Epithelial cell of proximal tubule (primary cell): Measurements from ENCODE around the gene ABCC2. TPM values are rescaled to one million over a fixed set of nuclear protein-coding genes. Genes with fewer than 3 reads are reported as not detected.

Experiments
- DNase-seq: peaks from one replicate; pipeline ENCODE4 v3.0.0-alpha.2; 2011; ENCODE audit warnings: low read depth
- H3K4me3 ChIP-seq: 2 replicates; pipeline ENCODE4 v1.5.1; 2011; ENCODE audit warnings: low read depth, mild to moderate bottlenecking, low read length
- CTCF ChIP-seq: conservative IDR thresholded peaks from 2 replicates; pipeline ENCODE4 v1.5.1; 2012; ENCODE audit warnings: low read depth, mild to moderate bottlenecking, low read length
- total RNA-seq: library from RNA; depleted of rRNA; stranded (reverse); fragments of >200 nt; gene quantifications from 2 replicates; pipeline ENCODE4 v1.2.3, GENCODE V29; 2015

ABCC2 gene
- total RNA-seq, 1 donor from 2014 or later: 0.17 TPM

- TF ChIP-seq CTCF: no peak
- no peak for DNase-seq
- no peak overlapping the region for H3K4me3 ChIP-seq
These were observed 87.8 kb downstream of the ABCC2 start for GRCh38 chr10:99870123-99870730.

- no peak for TF ChIP-seq CTCF
- peak; percentile 18 for DNase-seq
- H3K4me3 ChIP-seq: no peak overlapping the region
These were observed 90.1 kb downstream of the ABCC2 start for GRCh38 chr10:99872367-99873162.

GRCh38 chr10:99873846-99874245 is 91.4 kb downstream of the ABCC2 start:
- no peak for TF ChIP-seq CTCF
- H3K4me3 ChIP-seq: no peak overlapping the region
- no peak for DNase-seq

- H3K4me3 ChIP-seq: no peak overlapping the region
- DNase-seq: no peak
- TF ChIP-seq CTCF: no peak
These were observed 92.1 kb downstream of the ABCC2 start for GRCh38 chr10:99874341-99875085.

GRCh38 chr10:99875473-99875872 is 93.0 kb downstream of the ABCC2 start:
- no peak overlapping the region for H3K4me3 ChIP-seq
- DNase-seq: no peak
- no peak for TF ChIP-seq CTCF

- no peak for TF ChIP-seq CTCF
- DNase-seq: no peak
- H3K4me3 ChIP-seq: no peak overlapping the region
These were observed 97.8 kb downstream of the ABCC2 start for GRCh38 chr10:99880080-99880835.
